ENCODE data around the gene SPECC1.

Gene SPECC1

GRCh38 chr17:20109076-20109475, 99.9 kb downstream of the SPECC1 start:
- H3K4me2 ChIP-seq (ENCODE audit: low read length): no peak overlapping the region
- WGBS (ENCODE audit: extremely low coverage, insufficient coverage, insufficient read length): no CpG with 5 or more reads among the region's 5 CpGs
- H3K4me3 ChIP-seq (ENCODE audit: low read depth, low read length): no peak overlapping the region
- no peak overlapping the region for H3K18ac ChIP-seq (ENCODE audit: low read length)
- no peak overlapping the region for H3K4ac ChIP-seq (ENCODE audit: low read depth, low read length)
- H3K79me2 ChIP-seq (ENCODE audit: control insufficient read depth, insufficient read depth, low read length, poor library complexity): no peaks in the 10 kb centered on the region
- H2BK120ac ChIP-seq (ENCODE audit: insufficient read depth, low read length, poor library complexity): no peak overlapping the region
- no peak overlapping the region for H3K23ac ChIP-seq (ENCODE audit: low read length)
- H3K27ac ChIP-seq (ENCODE audit: low read depth, low read length): no peak overlapping the region
- H3K27me3 ChIP-seq (ENCODE audit: insufficient read depth, low read length): no peaks in the 10 kb centered on the region
- no peaks in the 10 kb centered on the region for H3K79me1 ChIP-seq (ENCODE audit: low read length)
- no peaks in the 10 kb centered on the region for H3K9me3 ChIP-seq (ENCODE audit: insufficient read depth, low read depth, low read length)
- no peak overlapping the region for H2AFZ ChIP-seq (ENCODE audit: insufficient read depth, low read length, poor library complexity)
- H3K9ac ChIP-seq (ENCODE audit: low read length): no peak overlapping the region
- no peak overlapping the region for H4K8ac ChIP-seq (ENCODE audit: low read depth, low read length)
- H4K91ac ChIP-seq (ENCODE audit: low read depth, low read length): no peak overlapping the region
- no peak overlapping the region for H2BK5ac ChIP-seq (ENCODE audit: low read depth, low read length, poor library complexity)
- H4K12ac ChIP-seq (ENCODE audit: low read depth, low read length): no peak overlapping the region
- DNase-seq: no peak
- no peak overlapping the region for H2BK12ac ChIP-seq (ENCODE audit: low read length)
- no peak overlapping the region for H2AK5ac ChIP-seq (ENCODE audit: low read length)
- H3K4me1 ChIP-seq (ENCODE audit: control insufficient read depth in 1 of 2, insufficient read depth in 2 of 2, low read length in 2 of 2): no peaks in the 10 kb centered on the region
- no peaks in the 10 kb centered on the region for H3K36me3 ChIP-seq (ENCODE audit: control insufficient read depth in 1 of 2, insufficient read depth in 2 of 2, low read length in 2 of 2)
- no peak overlapping the region for H3K14ac ChIP-seq (ENCODE audit: low read length)

- H3K4me3 ChIP-seq (ENCODE audit: low read depth, low read length): no peak overlapping the region
- no peaks in the 10 kb centered on the region for H3K27me3 ChIP-seq (ENCODE audit: insufficient read depth, low read length)
- no peaks in the 10 kb centered on the region for H3K4me1 ChIP-seq (ENCODE audit: control insufficient read depth in 1 of 2, insufficient read depth in 2 of 2, low read length in 2 of 2)
- H4K12ac ChIP-seq (ENCODE audit: low read depth, low read length): no peak overlapping the region
- H3K18ac ChIP-seq (ENCODE audit: low read length): no peak overlapping the region
- WGBS (ENCODE audit: extremely low coverage, insufficient coverage, insufficient read length): no CpG with 5 or more reads among the region's 10 CpGs
- H2AFZ ChIP-seq (ENCODE audit: insufficient read depth, low read length, poor library complexity): no peak overlapping the region
- no peaks in the 10 kb centered on the region for H3K9me3 ChIP-seq (ENCODE audit: insufficient read depth, low read depth, low read length)
- no peak overlapping the region for H4K8ac ChIP-seq (ENCODE audit: low read depth, low read length)
- H3K4me2 ChIP-seq (ENCODE audit: low read length): no peak overlapping the region
- H4K91ac ChIP-seq (ENCODE audit: low read depth, low read length): no peak overlapping the region
- no peak overlapping the region for H3K27ac ChIP-seq (ENCODE audit: low read depth, low read length)
- no peak for DNase-seq
- no peak overlapping the region for H3K14ac ChIP-seq (ENCODE audit: low read length)
- H2BK12ac ChIP-seq (ENCODE audit: low read length): no peak overlapping the region
- H2BK5ac ChIP-seq (ENCODE audit: low read depth, low read length, poor library complexity): no peak overlapping the region
- H3K79me2 ChIP-seq (ENCODE audit: control insufficient read depth, insufficient read depth, low read length, poor library complexity): no peaks in the 10 kb centered on the region
- H3K79me1 ChIP-seq (ENCODE audit: low read length): no peaks in the 10 kb centered on the region
- no peaks in the 10 kb centered on the region for H3K36me3 ChIP-seq (ENCODE audit: control insufficient read depth in 1 of 2, insufficient read depth in 2 of 2, low read length in 2 of 2)
- no peak overlapping the region for H2AK5ac ChIP-seq (ENCODE audit: low read length)
- H3K23ac ChIP-seq (ENCODE audit: low read length): no peak overlapping the region
- H3K9ac ChIP-seq (ENCODE audit: low read length): no peak overlapping the region
- no peak overlapping the region for H2BK120ac ChIP-seq (ENCODE audit: insufficient read depth, low read length, poor library complexity)
- no peak overlapping the region for H3K4ac ChIP-seq (ENCODE audit: low read depth, low read length)
These were observed 102.4 kb downstream of the SPECC1 start for GRCh38 chr17:20111538-20111937.

- Histone ChIP-seq H3K27ac (ENCODE audit: low read depth, low read length) (no peak overlapping the region), H2AK5ac (ENCODE audit: low read length) (no peak overlapping the region), H2BK12ac (ENCODE audit: low read length) (no peak overlapping the region), H2AFZ (ENCODE audit: insufficient read depth, low read length, poor library complexity) (no peak overlapping the region), H3K79me2 (ENCODE audit: control insufficient read depth, insufficient read depth, low read length, poor library complexity) (no peaks in the 10 kb centered on the region), H3K4me1 (ENCODE audit: control insufficient read depth in 1 of 2, insufficient read depth in 2 of 2, low read length in 2 of 2) (no peaks in the 10 kb centered on the region), H3K27me3 (ENCODE audit: insufficient read depth, low read length) (no peaks in the 10 kb centered on the region), H4K12ac (ENCODE audit: low read depth, low read length) (no peak overlapping the region), H3K4me2 (ENCODE audit: low read length) (no peak overlapping the region), H2BK5ac (ENCODE audit: low read depth, low read length, poor library complexity) (no peak overlapping the region), H3K18ac (ENCODE audit: low read length) (no peak overlapping the region), H3K14ac (ENCODE audit: low read length) (no peak overlapping the region), H3K4ac (ENCODE audit: low read depth, low read length) (no peak overlapping the region), H2BK120ac (ENCODE audit: insufficient read depth, low read length, poor library complexity) (no peak overlapping the region), H3K9ac (ENCODE audit: low read length) (no peak overlapping the region), H4K8ac (ENCODE audit: low read depth, low read length) (no peak overlapping the region), H3K4me3 (ENCODE audit: low read depth, low read length) (no peak overlapping the region), H3K9me3 (ENCODE audit: insufficient read depth, low read depth, low read length) (no peaks in the 10 kb centered on the region), H3K36me3 (ENCODE audit: control insufficient read depth in 1 of 2, insufficient read depth in 2 of 2, low read length in 2 of 2) (no peaks in the 10 kb centered on the region), H3K79me1 (ENCODE audit: low read length) (no peaks in the 10 kb centered on the region), H4K91ac (ENCODE audit: low read depth, low read length) (no peak overlapping the region), H3K23ac (ENCODE audit: low read length) (no peak overlapping the region)
- no CpG with 5 or more reads among the region's 2 CpGs for WGBS (ENCODE audit: extremely low coverage, insufficient coverage, insufficient read length)
- DNase-seq: no peak
These were observed 105.3 kb downstream of the SPECC1 start for GRCh38 chr17:20114466-20114865.

GRCh38 chr17:20116683-20117309, 107.6 kb downstream of the SPECC1 start:
- Histone ChIP-seq H4K91ac (ENCODE audit: low read depth, low read length) (no peak overlapping the region), H4K8ac (ENCODE audit: low read depth, low read length) (no peak overlapping the region), H3K27me3 (ENCODE audit: insufficient read depth, low read length) (no peaks in the 10 kb centered on the region)

More at GRCh38 chr17:20116683-20117309, 107.6 kb downstream of the SPECC1 start:
- no peak overlapping the region for H3K9ac ChIP-seq (ENCODE audit: low read length)
- no CpG with 5 or more reads among the region's 8 CpGs for WGBS (ENCODE audit: extremely low coverage, insufficient coverage, insufficient read length)
- H3K36me3 ChIP-seq (ENCODE audit: control insufficient read depth in 1 of 2, insufficient read depth in 2 of 2, low read length in 2 of 2): no peaks in the 10 kb centered on the region
- no peak overlapping the region for H3K4ac ChIP-seq (ENCODE audit: low read depth, low read length)
- DNase-seq: peak in 1 of 2 donors; percentile 79
- H3K79me2 ChIP-seq (ENCODE audit: control insufficient read depth, insufficient read depth, low read length, poor library complexity): no peaks in the 10 kb centered on the region
- H3K4me3 ChIP-seq (ENCODE audit: low read depth, low read length): no peak overlapping the region
- no peak overlapping the region for H3K23ac ChIP-seq (ENCODE audit: low read length)
- H3K27ac ChIP-seq (ENCODE audit: low read depth, low read length): no peak overlapping the region
- no peak overlapping the region for H3K14ac ChIP-seq (ENCODE audit: low read length)
- no peak overlapping the region for H2BK12ac ChIP-seq (ENCODE audit: low read length)
- no peak overlapping the region for H3K18ac ChIP-seq (ENCODE audit: low read length)
- H2AK5ac ChIP-seq (ENCODE audit: low read length): no peak overlapping the region
- no peak overlapping the region for H2BK5ac ChIP-seq (ENCODE audit: low read depth, low read length, poor library complexity)
- no peak overlapping the region for H2AFZ ChIP-seq (ENCODE audit: insufficient read depth, low read length, poor library complexity)
- no peak overlapping the region for H4K12ac ChIP-seq (ENCODE audit: low read depth, low read length)
- no peak overlapping the region for H2BK120ac ChIP-seq (ENCODE audit: insufficient read depth, low read length, poor library complexity)
- H3K4me2 ChIP-seq (ENCODE audit: low read length): no peak overlapping the region
- H3K9me3 ChIP-seq (ENCODE audit: insufficient read depth, low read depth, low read length): no peaks in the 10 kb centered on the region
- H3K79me1 ChIP-seq (ENCODE audit: low read length): no peaks in the 10 kb centered on the region
- H3K4me1 ChIP-seq (ENCODE audit: control insufficient read depth in 1 of 2, insufficient read depth in 2 of 2, low read length in 2 of 2): peaks cover 0 to under 1% of the 10 kb centered on the region in 2 experiments

All from trophoblast cell (in vitro differentiated cells and primary cell).